Mammary microvascular endothelial cell (primary cell): ENCODE measurements around the gene FAM236C. TPM values are rescaled to one million over a fixed set of nuclear protein-coding genes. Genes with fewer than 3 reads are reported as not detected.

Experiments used
- total RNA-seq: library from RNA; depleted of rRNA; stranded (reverse); fragments of >200 nt; gene quantifications from 2 replicates; pipeline ENCODE4 v1.2.3, GENCODE V29; 2015

FAM236C gene
- total RNA-seq = not detected in 2 replicates

GRCh38 chrX:72912315-72912714 is at the start of gene FAM236C:
Gene FAM236C (plus strand): TSS chrX:72912615. CDS start chrX:72912715, 100 bp downstream.

DNA sequence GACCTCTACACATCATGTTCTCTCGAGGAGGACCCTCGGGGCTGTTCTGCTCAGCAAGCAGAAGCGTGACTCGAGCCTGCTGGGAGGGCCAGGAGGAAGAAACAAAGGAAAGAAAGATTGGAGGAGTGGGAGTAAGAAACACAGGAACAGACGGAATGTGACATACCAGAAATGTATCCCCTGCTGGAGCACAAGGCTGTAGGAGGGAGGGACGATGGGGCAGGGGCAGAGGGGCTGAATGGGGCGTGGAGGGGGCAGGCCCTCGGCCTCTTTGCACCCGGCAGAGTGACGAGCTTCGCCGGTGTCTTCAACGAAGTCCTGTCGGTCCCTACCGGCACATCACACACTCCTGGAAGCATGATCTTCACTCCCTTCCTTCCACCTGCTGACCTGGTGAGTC is 25.5 kb downstream of the FAM236C start, which contains the start of gene FAM236A:
Gene FAM236A (plus strand): TSS at position 301 of the 400 bp plus-strand sequence. CDS start 57 bp downstream, at position 358.

GRCh38 chrX:72943819-72944169 is 31.4 kb downstream of the FAM236C start, which contains the start of gene DMRTC1:
Gene DMRTC1 (minus strand): TSS chrX:72943837. CDS start chrX:72875694, 68,143 bp downstream.

Other genes starting within 250 kb of the FAM236C start
- gene PHKA1, start 198.3 kb upstream of the FAM236C start, total RNA-seq = 6.2 and 6.3 TPM in 2 replicates
- not detected in 2 replicates for gene DMRTC1B, start 135.7 kb upstream of the FAM236C start, total RNA-seq
- gene FAM236B, start 130.0 kb upstream of the FAM236C start, total RNA-seq = not detected in 2 replicates
- gene FAM236D, start 104.4 kb upstream of the FAM236C start, total RNA-seq = not detected in 2 replicates
- not detected in 2 replicates for gene FAM236A, start 25.6 kb downstream of the FAM236C start, total RNA-seq
- gene DMRTC1, start 31.2 kb downstream of the FAM236C start, total RNA-seq = not detected in 2 replicates
- gene PABPC1L2B, start 90.3 kb downstream of the FAM236C start, total RNA-seq = not detected in 2 replicates
- gene PABPC1L2A, start 166.9 kb downstream of the FAM236C start, total RNA-seq = not detected in 2 replicates